ENCODE data around the gene SKOR1. TPM values are rescaled to one million over a fixed set of nuclear protein-coding genes. Genes with fewer than 3 reads are reported as not detected.

The SKOR1 gene
- total and polyA plus RNA-seq, 2 of the 13 experiments (the other 11 are each of a cell fraction or from before 2014, with no cell fraction given) = 0.09 to 0.11 TPM

- peak; percentile 7 for TF ChIP-seq ZNF614 (CRISPR knock-in tag; IDR thresholded peaks at IDR 0.05; ENCODE audit: borderline replicate concordance)
- peak; percentile 76 for TF ChIP-seq PHF21A (CRISPR knock-in tag; IDR thresholded peaks at IDR 0.05)
- no peak for TF ChIP-seq SATB2 (CRISPR knock-in tag; IDR thresholded peaks at IDR 0.05)
- TF ChIP-seq ZNF777 (CRISPR knock-in tag; IDR thresholded peaks at IDR 0.05) = peak; percentile 41; the same call in 1 of the 2 replicates
- peak; percentile 64 for TF ChIP-seq HNRNPLL (IDR thresholded peaks at IDR 0.05; ENCODE audit: low read depth, low read length, poor library complexity, severe bottlenecking)
- TF ChIP-seq ZNF788 (CRISPR knock-in tag; IDR thresholded peaks at IDR 0.05; ENCODE audit: borderline replicate concordance) = peak; percentile 31; the same call in 1 of the 2 replicates
- TF ChIP-seq ZBTB7B (CRISPR knock-in tag; IDR thresholded peaks at IDR 0.05) = 0 out of 2 replicates have a peak, but pooled peaks have one; percentile 50
- TF ChIP-seq CCDC6 (CRISPR knock-in tag; IDR thresholded peaks at IDR 0.05) = no peak
- 0 out of 2 replicates have a peak, but pooled peaks have one; percentile 21 for TF ChIP-seq NFYB (CRISPR knock-in tag; IDR thresholded peaks at IDR 0.05)
- no peak for TF ChIP-seq CERS6 (CRISPR knock-in tag; IDR thresholded peaks at IDR 0.05)
- no peak for TF ChIP-seq ZNF142 (CRISPR knock-in tag; IDR thresholded peaks at IDR 0.05)
- TF ChIP-seq ZNF317 (CRISPR knock-in tag; IDR thresholded peaks at IDR 0.05) = peak; percentile 16; the same call in 1 of the 2 replicates
- TF ChIP-seq ATF5 (CRISPR knock-in tag; IDR thresholded peaks at IDR 0.05; ENCODE audit: low read depth) = 0 out of 2 replicates have a peak, but pooled peaks have one; percentile 82
- peak; percentile 73; the same call in 1 of the 2 replicates for TF ChIP-seq HBP1 (CRISPR knock-in tag; IDR thresholded peaks at IDR 0.05; ENCODE audit: low read depth)
- TF ChIP-seq ELF1 (CRISPR knock-in tag; IDR thresholded peaks at IDR 0.05) = peak; percentile 72
- TF ChIP-seq POLR2G (IDR thresholded peaks at IDR 0.05; ENCODE audit: low read depth, low read length) = peak; percentile 88
- 0 out of 2 replicates have a peak, but pooled peaks have one; percentile 51 for TF ChIP-seq ZNF710 (CRISPR knock-in tag; IDR thresholded peaks at IDR 0.05; ENCODE audit: borderline replicate concordance)
These were observed 14.8 kb downstream of the SKOR1 start, which contains the start of gene RNU6-1 (continued) for GRCh38 chr15:67839929-67840748.

All from HepG2 (cell line).